WI38 (cell line): ENCODE data around the gene ANO8.

Experiments used
- H3K4me3 ChIP-seq: 2 replicates; pipeline ENCODE4 v1.5.1; 2011; ENCODE audit warnings: low read depth, mild to moderate bottlenecking, control low read depth, low read length
- TF ChIP-seq, protein P1 (sequence below): IDR thresholded peaks from 2 replicates; pipeline ENCODE4 v1.5.1; 2012; ENCODE audit warnings: low read depth, mild to moderate bottlenecking, control low read depth, low read length

ANO8 gene

GRCh38 chr19:17341845-17342244 is 7.2 kb upstream of the ANO8 start:
- TF ChIP-seq, protein P1, sequence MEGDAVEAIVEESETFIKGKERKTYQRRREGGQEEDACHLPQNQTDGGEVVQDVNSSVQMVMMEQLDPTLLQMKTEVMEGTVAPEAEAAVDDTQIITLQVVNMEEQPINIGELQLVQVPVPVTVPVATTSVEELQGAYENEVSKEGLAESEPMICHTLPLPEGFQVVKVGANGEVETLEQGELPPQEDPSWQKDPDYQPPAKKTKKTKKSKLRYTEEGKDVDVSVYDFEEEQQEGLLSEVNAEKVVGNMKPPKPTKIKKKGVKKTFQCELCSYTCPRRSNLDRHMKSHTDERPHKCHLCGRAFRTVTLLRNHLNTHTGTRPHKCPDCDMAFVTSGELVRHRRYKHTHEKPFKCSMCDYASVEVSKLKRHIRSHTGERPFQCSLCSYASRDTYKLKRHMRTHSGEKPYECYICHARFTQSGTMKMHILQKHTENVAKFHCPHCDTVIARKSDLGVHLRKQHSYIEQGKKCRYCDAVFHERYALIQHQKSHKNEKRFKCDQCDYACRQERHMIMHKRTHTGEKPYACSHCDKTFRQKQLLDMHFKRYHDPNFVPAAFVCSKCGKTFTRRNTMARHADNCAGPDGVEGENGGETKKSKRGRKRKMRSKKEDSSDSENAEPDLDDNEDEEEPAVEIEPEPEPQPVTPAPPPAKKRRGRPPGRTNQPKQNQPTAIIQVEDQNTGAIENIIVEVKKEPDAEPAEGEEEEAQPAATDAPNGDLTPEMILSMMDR: no peak
- H3K4me3 ChIP-seq: no peak overlapping the region

- H3K4me3 ChIP-seq: no peak overlapping the region
- TF ChIP-seq, protein P1: no peak
Measured at GRCh38 chr19:17341386-17341785, 6.7 kb upstream of the ANO8 start.

DNA sequence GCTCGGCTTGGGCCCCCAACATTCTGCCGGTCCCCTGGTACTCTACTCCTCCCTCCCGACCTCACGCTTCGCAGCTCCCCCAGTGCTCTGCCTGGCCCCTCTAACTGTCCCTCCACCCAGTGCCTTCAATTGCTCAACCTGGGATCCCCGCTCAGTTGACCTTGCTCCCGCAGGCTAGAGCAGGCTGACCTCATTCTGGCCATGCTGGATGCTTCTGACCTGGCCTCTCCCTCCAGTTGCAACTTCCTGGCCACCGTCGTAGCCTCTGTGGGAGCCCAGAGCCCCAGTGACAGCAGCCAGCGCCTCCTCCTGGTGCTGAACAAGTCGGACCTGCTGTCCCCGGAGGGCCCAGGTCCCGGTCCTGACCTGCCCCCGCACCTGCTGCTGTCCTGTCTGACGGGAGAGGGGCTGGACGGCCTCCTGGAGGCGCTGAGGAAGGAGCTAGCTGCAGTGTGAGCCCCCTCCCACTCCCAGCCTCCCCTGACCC is 6.3 kb upstream of the ANO8 start:
- TF ChIP-seq, protein P1: no peak
- no peak overlapping the region for H3K4me3 ChIP-seq

- no peak overlapping the region for H3K4me3 ChIP-seq
- TF ChIP-seq, protein P1: no peak
Measured at GRCh38 chr19:17340302-17340870, 5.7 kb upstream of the ANO8 start.

DNA sequence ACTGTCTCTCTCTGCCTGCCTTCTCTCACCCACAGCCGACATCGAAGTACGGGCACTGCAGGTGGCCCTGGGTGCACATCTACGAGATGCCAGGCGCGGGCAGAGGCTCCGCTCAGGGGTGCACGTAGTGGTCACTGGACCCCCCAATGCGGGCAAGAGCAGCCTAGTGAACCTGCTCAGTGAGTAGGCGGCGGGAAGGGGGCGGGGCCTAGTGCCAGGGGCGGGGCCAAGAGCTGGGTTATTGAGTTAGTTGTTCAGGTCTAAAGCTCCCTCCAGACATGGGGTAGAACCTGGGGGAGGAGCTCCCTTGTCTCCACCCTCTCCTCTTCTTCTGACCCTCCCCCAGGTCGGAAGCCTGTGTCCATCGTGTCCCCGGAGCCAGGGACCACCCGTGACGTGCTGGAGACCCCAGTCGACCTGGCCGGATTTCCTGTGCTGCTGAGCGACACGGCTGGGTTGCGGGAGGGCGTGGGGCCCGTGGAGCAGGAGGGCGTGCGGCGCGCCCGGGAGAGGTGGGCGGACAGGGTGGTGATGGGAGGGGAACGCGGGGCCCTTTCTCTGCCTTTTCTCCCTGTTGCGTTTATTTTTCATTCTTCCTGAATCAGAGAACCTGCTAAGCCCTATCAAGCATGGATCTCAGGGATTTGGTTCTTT is 4.6 kb upstream of the ANO8 start:
- TF ChIP-seq, protein P1: no peak
- H3K4me3 ChIP-seq: no peak overlapping the region

- peak overlapping the region; percentile 92 for H3K4me3 ChIP-seq
- TF ChIP-seq, protein P1: no peak
Measured at GRCh38 chr19:17338433-17339078, 3.9 kb upstream of the ANO8 start.
